Endometrial microvascular endothelial cells (primary cell): ENCODE data around the gene EBPL. TPM values are rescaled to one million over a fixed set of nuclear protein-coding genes. Genes with fewer than 3 reads are reported as not detected.
"Not testable (repeated sequence)": the region's sequence is repeated elsewhere in the genome, so short reads cannot be mapped to it uniquely, and the experiment has no call there.

ENCODE experiments used
- in situ Hi-C: cut with HindIII; loops from 2 replicates; pipeline ENCODE4 v1.10.0; 2017; ENCODE audit warnings: low sequenced_read_pairs, low pct_unique_long_range_greater_than_20kb; ENCODE audit errors: inconsistent ontology term
- total RNA-seq: library from RNA; depleted of rRNA; stranded (reverse); fragments of >200 nt; gene quantifications from one replicate; pipeline ENCODE4 v1.2.3, GENCODE V29; 2015; ENCODE audit errors: inconsistent ontology term

Gene EBPL
- total RNA-seq: 57.3 TPM

- in situ Hi-C loops: no loop called here
Observed at GRCh38 chr13:49690995-49691784, at the start of gene EBPL. Gene EBPL (minus strand): TSS chr13:49691486. CDS start chr13:49691424, 62 bp downstream.

DNA sequence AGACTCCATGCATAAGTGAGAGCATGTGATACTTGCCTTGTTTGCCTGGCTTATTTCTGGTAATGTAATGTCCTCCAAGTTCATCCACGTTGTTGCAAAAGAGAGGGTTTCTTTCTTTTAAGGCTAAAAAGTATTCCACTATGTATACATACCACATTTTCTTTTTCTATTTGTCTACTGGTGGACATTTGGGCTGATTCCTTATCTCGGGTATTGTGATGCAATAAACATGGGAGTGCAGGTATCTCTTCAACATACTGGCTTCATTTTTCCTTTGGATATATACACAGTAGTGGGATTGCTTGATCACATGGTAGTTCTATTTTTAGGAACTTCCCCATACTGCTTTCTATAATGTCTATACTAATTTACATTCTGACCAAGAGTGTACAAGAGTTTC, 49.6 kb upstream of the EBPL start:
- in situ Hi-C loops: no loop called here

DNA sequence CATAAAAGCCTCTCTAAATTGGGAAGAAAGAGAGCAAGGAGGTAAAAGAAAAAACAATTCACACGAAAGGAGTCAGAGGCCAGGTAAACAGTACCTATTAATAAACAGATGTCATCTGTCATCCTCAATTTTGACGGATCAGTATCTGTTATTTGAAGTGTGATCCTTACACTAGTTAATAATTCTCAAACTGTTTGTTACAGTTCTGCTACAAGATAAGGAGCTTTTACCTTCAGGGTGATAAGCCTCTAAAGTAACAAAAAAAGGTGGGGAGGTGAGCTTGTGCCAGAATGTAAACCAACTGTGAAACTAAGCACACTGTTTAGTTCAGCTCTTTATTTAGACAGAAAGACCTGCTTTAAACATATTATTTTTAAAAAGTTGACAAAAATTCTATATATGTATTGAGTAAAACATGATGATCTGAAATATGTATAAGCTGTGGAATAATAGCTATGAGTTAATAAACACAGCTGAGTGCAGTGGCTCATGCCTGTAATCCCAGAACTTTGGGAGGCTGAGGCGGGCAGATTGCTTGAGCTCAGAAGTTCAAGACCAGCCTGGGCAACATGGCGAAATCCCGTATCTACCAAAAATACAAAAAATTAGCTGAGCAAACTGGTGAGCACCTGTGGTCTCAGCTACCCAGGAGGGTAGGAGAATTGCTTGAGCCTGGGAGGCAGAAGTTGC, 48.4 kb upstream of the EBPL start:
- in situ Hi-C loops: no loop called here

DNA sequence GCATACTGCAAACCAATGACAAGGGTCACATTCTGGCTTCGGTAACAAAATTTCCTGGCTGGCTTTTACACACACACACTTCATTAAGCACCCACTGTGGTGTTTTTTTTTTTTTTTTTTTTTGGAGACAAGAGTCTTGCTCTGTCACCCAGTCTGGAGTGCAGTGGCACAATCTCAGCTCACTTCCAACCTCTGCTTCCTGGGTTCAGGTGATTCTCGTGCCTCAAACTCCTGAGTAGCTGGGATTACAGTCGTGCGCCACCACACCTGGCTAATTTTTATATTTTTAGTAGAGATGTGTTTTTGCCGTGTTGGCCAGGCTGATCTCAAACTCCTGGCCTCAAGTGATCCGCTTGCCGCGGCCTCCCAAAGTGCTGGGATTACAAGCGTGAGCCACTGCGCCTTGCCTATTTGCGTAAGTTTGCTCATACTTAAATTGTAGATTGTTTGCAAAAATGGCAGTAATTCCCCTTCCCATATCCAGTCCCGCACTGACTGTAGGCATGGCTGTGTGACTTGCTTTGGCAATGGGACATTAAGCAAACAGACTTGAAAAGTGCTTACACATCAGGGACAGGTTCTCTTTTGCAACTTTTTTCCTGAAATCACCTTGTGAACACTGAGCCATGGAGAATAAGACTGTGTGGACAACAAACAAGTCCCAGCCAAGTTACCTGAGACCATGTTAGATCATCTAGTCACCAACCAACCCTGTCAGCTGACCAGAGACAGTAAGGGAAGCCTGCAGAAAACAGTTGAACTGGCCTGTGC, 42.1 kb upstream of the EBPL start:
- in situ Hi-C loops: no loop called here

DNA sequence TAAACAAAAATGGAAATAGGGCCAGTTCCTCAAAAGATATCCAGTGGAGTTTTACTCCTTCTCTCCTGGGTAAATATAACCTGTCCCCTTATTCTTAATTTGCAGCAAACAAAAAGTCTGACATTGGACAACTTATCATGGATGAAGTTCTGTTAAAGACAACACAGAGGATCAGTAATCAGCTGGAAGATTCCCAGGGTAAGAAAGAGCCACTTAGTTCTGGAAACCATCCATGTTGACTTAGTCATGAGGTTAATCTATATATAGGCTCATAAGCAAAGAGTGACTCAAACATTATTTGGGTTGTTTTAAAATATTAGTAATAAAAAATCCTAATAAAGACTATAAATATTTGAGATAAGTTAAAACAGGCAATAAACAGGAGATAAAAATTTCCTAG, 40.5 kb upstream of the EBPL start:
- in situ Hi-C loops: no loop called here

- in situ Hi-C loops: no loop called here
Observed at GRCh38 chr13:49716615-49717014, 25.3 kb upstream of the EBPL start.

DNA sequence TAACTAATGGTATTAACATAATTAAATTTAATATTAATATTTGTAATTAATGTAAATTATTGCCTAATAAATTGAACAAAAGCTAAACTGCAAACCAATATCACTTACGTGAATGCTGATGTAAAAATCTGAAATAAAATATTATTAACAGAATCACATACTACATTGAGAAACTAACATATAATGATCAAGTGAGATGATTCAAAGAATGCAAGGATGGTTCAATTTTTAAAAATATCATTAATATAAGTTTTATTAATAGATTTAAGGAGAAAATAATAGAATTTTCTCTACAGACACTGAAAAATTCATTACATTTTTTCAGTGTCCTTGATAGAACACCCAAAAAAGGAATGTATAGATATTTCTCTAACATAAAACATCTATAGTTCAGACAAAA, 23.5 kb upstream of the EBPL start:
- in situ Hi-C loops: no loop called here

GRCh38 chr13:49711218-49711863, 20.1 kb upstream of the EBPL start:
- in situ Hi-C loops: no loop called here

- in situ Hi-C loops: not testable (repeated sequence)
Observed at GRCh38 chr13:49704264-49704663, 13.0 kb upstream of the EBPL start.

GRCh38 chr13:49701491-49701890, 10.2 kb upstream of the EBPL start:
- in situ Hi-C loops: no loop called here

DNA sequence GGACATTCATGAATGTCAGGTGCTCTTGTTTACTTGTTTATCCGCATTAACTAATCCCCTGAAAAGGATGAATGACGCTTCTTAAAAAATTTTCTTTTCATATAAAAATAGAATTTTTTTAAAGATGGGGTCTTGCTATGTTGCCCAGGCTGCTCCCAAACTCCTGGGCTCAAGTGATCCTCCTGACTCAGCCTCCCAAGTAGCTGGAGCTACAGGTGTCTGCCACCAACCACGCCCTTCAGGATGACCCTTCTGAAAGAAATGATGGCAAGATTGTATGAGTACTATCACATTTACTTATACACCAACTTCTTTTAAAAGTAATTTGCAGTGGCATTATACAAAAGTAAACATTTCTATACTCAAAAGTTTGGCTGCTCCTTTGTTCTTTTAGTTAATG, 6.2 kb upstream of the EBPL start:
- in situ Hi-C loops: no loop called here

DNA sequence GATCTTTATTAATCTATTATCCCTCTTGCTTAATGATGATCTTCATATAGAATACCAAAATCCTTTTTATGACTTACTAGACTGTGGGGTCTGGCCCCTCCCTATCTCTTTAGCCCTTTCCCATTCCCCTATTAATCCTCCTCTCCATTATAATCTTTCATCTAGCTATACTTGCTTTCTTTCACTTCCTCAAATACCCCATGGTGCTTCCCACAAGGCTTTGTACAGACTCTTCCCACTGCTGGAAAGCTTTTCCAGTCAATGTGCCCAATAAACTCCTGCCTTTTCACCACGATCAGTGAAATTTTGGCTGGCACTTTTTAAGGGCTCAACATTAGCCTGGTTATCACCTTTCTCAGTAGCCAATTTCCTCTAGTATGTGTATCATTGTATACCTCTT, 3.2 kb upstream of the EBPL start:
- in situ Hi-C loops: no loop called here

GRCh38 chr13:49693877-49694276, 2.6 kb upstream of the EBPL start:
- in situ Hi-C loops: no loop called here

- in situ Hi-C loops: no loop called here
Observed at GRCh38 chr13:49693191-49693733, 2.0 kb upstream of the EBPL start.

- in situ Hi-C loops: no loop called here
Observed at GRCh38 chr13:49690133-49690994, 922 bp downstream of the EBPL start.

GRCh38 chr13:49683489-49683888, 7.8 kb downstream of the EBPL start:
- in situ Hi-C loops: no loop called here

GRCh38 chr13:49681842-49682435, 9.3 kb downstream of the EBPL start:
- in situ Hi-C loops: no loop called here

DNA sequence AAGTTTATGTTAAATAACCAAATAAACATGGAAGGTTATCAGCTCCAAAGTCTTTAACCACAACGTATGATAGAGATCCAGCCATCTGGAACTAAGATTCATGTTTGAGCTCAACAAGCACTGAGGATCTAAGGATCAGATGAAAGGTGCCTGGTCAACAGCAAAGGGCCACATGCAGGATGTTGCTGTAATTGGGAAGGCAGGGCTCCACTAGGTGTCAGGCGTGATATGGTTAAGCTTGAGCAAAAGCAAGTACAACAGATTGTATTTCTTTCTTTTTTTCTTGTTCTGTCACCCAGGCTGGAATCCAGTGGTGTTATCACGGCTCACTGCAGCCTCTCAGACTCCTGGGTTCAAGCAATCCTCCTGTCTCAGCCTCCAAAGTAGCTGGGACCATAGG, 12.0 kb downstream of the EBPL start:
- in situ Hi-C loops: no loop called here
